Measurements from ENCODE around the gene SOX11. TPM values are rescaled to one million over a fixed set of nuclear protein-coding genes. Genes with fewer than 3 reads are reported as not detected.

Gene SOX11
- total and polyA plus RNA-seq, 2 experiments from 2014 or later = 3.0 to 20.7 TPM

GRCh38 chr2:5685225-5685624 is 7.0 kb upstream of the SOX11 start:
- Histone ChIP-seq H3K27ac (no peak overlapping the region), H3K36me3 (replicated peaks; ENCODE audit: insufficient read depth, low read depth) (no peaks in the 10 kb centered on the region), H3K9me3 (ENCODE audit: low read depth) (no peaks in the 10 kb centered on the region), H3K9me2 (replicated peaks; ENCODE audit: insufficient read depth) (no peaks in the 10 kb centered on the region), H2AFZ (no peak overlapping the region), H3K4me3 (no peak overlapping the region), H4K20me1 (ENCODE audit: insufficient read depth, poor library complexity, severe bottlenecking) (no peaks in the 10 kb centered on the region), H3K79me2 (peaks cover 5% of the 10 kb centered on the region), H3K4me2 (no peak overlapping the region), H3K4me1 (ENCODE audit: insufficient read depth) (no peaks in the 10 kb centered on the region), H3K27me3 (peaks cover 2% of the 10 kb centered on the region)
- WGBS (ENCODE audit: low lambda C conversion rate, missing lambda C conversion rate) = 69% methylated on average over 9 of the region's 9 CpGs
- TF ChIP-seq CTCF (IDR thresholded peaks at IDR 0.05; ENCODE audit: poor library complexity) = no peak
- TF ChIP-seq EZH2 (IDR thresholded peaks at IDR 0.05; ENCODE audit: borderline replicate concordance) = no peak
- no peak for TF ChIP-seq EZH2phosphoT487 (IDR thresholded peaks at IDR 0.05; ENCODE audit: low read depth, severe bottlenecking, unreplicated experiment)
- no peak for DNase-seq (ENCODE audit: low spot score)

- H3K9me2 ChIP-seq (replicated peaks; ENCODE audit: insufficient read depth) = no peaks in the 10 kb centered on the region
- no peak overlapping the region for H2AFZ ChIP-seq
- TF ChIP-seq EZH2phosphoT487 (IDR thresholded peaks at IDR 0.05; ENCODE audit: low read depth, severe bottlenecking, unreplicated experiment) (no peak), CTCF (IDR thresholded peaks at IDR 0.05; ENCODE audit: poor library complexity) (no peak), EZH2 (IDR thresholded peaks at IDR 0.05; ENCODE audit: borderline replicate concordance) (no peak)
- no peak overlapping the region for H3K27ac ChIP-seq
- H3K27me3 ChIP-seq = peaks cover 2% of the 10 kb centered on the region
- peaks cover 5% of the 10 kb centered on the region for H3K79me2 ChIP-seq
- H3K4me1 ChIP-seq (ENCODE audit: insufficient read depth) = no peaks in the 10 kb centered on the region
- no peaks in the 10 kb centered on the region for H3K36me3 ChIP-seq (replicated peaks; ENCODE audit: insufficient read depth, low read depth)
- H3K4me2 ChIP-seq = no peak overlapping the region
- 93% methylated on average over 1 of the region's 1 CpG for WGBS (ENCODE audit: low lambda C conversion rate, missing lambda C conversion rate)
- H4K20me1 ChIP-seq (ENCODE audit: insufficient read depth, poor library complexity, severe bottlenecking) = no peaks in the 10 kb centered on the region
- H3K4me3 ChIP-seq = no peak overlapping the region
- no peak for DNase-seq (ENCODE audit: low spot score)
- H3K9me3 ChIP-seq (ENCODE audit: low read depth) = no peaks in the 10 kb centered on the region
Observed at GRCh38 chr2:5686068-5686467, 6.1 kb upstream of the SOX11 start.

GRCh38 chr2:5686536-5686935 is 5.6 kb upstream of the SOX11 start:
- Histone ChIP-seq H4K20me1 (ENCODE audit: insufficient read depth, poor library complexity, severe bottlenecking) (no peaks in the 10 kb centered on the region), H3K27ac (no peak overlapping the region), H3K9me2 (replicated peaks; ENCODE audit: insufficient read depth) (no peaks in the 10 kb centered on the region), H2AFZ (no peak overlapping the region), H3K4me2 (no peak overlapping the region), H3K27me3 (peaks cover 2% of the 10 kb centered on the region), H3K9me3 (ENCODE audit: low read depth) (no peaks in the 10 kb centered on the region), H3K4me3 (no peak overlapping the region), H3K79me2 (peaks cover 5% of the 10 kb centered on the region), H3K36me3 (replicated peaks; ENCODE audit: insufficient read depth, low read depth) (no peaks in the 10 kb centered on the region), H3K4me1 (ENCODE audit: insufficient read depth) (no peaks in the 10 kb centered on the region)
- 81% methylated on average over 5 of the region's 5 CpGs for WGBS (ENCODE audit: low lambda C conversion rate, missing lambda C conversion rate)
- TF ChIP-seq EZH2phosphoT487 (IDR thresholded peaks at IDR 0.05; ENCODE audit: low read depth, severe bottlenecking, unreplicated experiment) (no peak), CTCF (IDR thresholded peaks at IDR 0.05; ENCODE audit: poor library complexity) (no peak), EZH2 (IDR thresholded peaks at IDR 0.05; ENCODE audit: borderline replicate concordance) (no peak)
- no peak for DNase-seq (ENCODE audit: low spot score)

- 57% methylated on average over 8 of the region's 8 CpGs for WGBS (ENCODE audit: low lambda C conversion rate, missing lambda C conversion rate)
- TF ChIP-seq CTCF (IDR thresholded peaks at IDR 0.05; ENCODE audit: poor library complexity) (no peak), EZH2 (IDR thresholded peaks at IDR 0.05; ENCODE audit: borderline replicate concordance) (no peak), EZH2phosphoT487 (IDR thresholded peaks at IDR 0.05; ENCODE audit: low read depth, severe bottlenecking, unreplicated experiment) (no peak)
- Histone ChIP-seq H3K9me2 (replicated peaks; ENCODE audit: insufficient read depth) (no peaks in the 10 kb centered on the region), H3K27me3 (peaks cover 9% of the 10 kb centered on the region), H3K79me2 (peaks cover 26% of the 10 kb centered on the region), H3K36me3 (replicated peaks; ENCODE audit: insufficient read depth, low read depth) (no peaks in the 10 kb centered on the region), H3K4me1 (ENCODE audit: insufficient read depth) (no peaks in the 10 kb centered on the region), H2AFZ (no peak overlapping the region), H3K4me3 (peak overlapping the region; percentile 69), H3K27ac (peak overlapping the region; percentile 97), H3K4me2 (peak overlapping the region; percentile 90), H4K20me1 (ENCODE audit: insufficient read depth, poor library complexity, severe bottlenecking) (peaks cover 7% of the 10 kb centered on the region), H3K9me3 (ENCODE audit: low read depth) (no peaks in the 10 kb centered on the region)
- DNase-seq (ENCODE audit: low spot score) = no peak
Observed at GRCh38 chr2:5689750-5690149, 2.4 kb upstream of the SOX11 start.
